IPS DF 19.7 (cell line): ENCODE measurements around the gene CDH26.

Source experiments
- DNase-seq: peaks from one replicate; pipeline ENCODE4 v3.0.0-alpha.2; 2013; ENCODE audit warnings: low read depth, low spot score

Gene CDH26

GRCh38 chr20:59958123-59958522 lies at the start of gene CDH26:
Gene CDH26 (plus strand): TSS chr20:59958423. CDS start chr20:59958727, 304 bp downstream.
- no peak for DNase-seq

- DNase-seq = no peak
Measured at GRCh38 chr20:59908855-59909254, 49.4 kb upstream of the CDH26 start.

- DNase-seq = no peak
Measured at GRCh38 chr20:59911041-59911440, 47.2 kb upstream of the CDH26 start.

GRCh38 chr20:59912609-59913008 lies 45.6 kb upstream of the CDH26 start:
- DNase-seq = no peak

- DNase-seq = no peak
Measured at GRCh38 chr20:59920944-59921343, 37.3 kb upstream of the CDH26 start.

GRCh38 chr20:59923514-59923913 lies 34.7 kb upstream of the CDH26 start:
- DNase-seq = no peak

- no peak for DNase-seq
Measured at GRCh38 chr20:59925359-59925758, 32.9 kb upstream of the CDH26 start.

- no peak for DNase-seq
Measured at GRCh38 chr20:59925899-59926298, 32.3 kb upstream of the CDH26 start.

GRCh38 chr20:59931511-59932312 lies 26.5 kb upstream of the CDH26 start:
- no peak for DNase-seq

- no peak for DNase-seq
Measured at GRCh38 chr20:59932616-59933295, 25.5 kb upstream of the CDH26 start.

- DNase-seq = no peak
Measured at GRCh38 chr20:59933296-59933848, 24.9 kb upstream of the CDH26 start, which contains the start of gene SYCP2. Gene SYCP2 (minus strand): TSS chr20:59933637. CDS start chr20:59922413, 11,224 bp downstream.

- no peak for DNase-seq
Measured at GRCh38 chr20:59933849-59934585, 24.2 kb upstream of the CDH26 start.

GRCh38 chr20:59935457-59936185 lies 22.6 kb upstream of the CDH26 start:
- no peak for DNase-seq

- DNase-seq = no peak
Measured at GRCh38 chr20:59936409-59936808, 21.8 kb upstream of the CDH26 start.

- no peak for DNase-seq
Measured at GRCh38 chr20:59937150-59937549, 21.1 kb upstream of the CDH26 start.

GRCh38 chr20:59938221-59938620 lies 20.0 kb upstream of the CDH26 start:
- no peak for DNase-seq

GRCh38 chr20:59938696-59939051 lies 19.5 kb upstream of the CDH26 start:
- no peak for DNase-seq

GRCh38 chr20:59939052-59939878 lies 19.0 kb upstream of the CDH26 start:
- DNase-seq = no peak

GRCh38 chr20:59939879-59940128 lies 18.4 kb upstream of the CDH26 start:
- no peak for DNase-seq

GRCh38 chr20:59940129-59940955 lies 17.9 kb upstream of the CDH26 start, which contains the start of the genes FAM217B and PPP1R3D:
Gene FAM217B (plus strand): TSS chr20:59940389. CDS start chr20:59943944, 3,555 bp downstream.
Gene PPP1R3D (minus strand): TSS chr20:59940305. CDS start chr20:59939931, 374 bp downstream.
- no peak for DNase-seq
